ENCODE measurements around the gene GALNT9.

Gene GALNT9

DNA sequence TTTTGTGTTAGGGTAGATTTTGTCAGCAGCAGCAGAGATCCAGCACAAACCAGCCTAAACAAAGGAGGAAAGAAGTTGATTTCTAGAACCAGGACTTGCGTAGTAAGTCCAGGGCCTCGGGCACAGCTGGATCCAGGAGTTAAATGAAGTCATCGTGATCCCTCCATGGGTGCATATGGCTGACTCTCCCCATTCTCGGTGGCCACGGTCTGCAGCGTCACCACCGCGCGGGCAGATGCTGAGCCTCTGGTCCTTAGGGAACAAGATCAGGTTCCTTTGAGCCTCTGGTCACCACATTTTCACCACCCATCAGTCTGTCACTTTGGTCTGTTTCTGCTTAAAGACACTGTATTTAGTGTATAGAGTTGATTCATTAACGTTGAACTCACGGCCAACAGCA lies 14.8 kb upstream of the GALNT9 start:
- DNase-seq (ENCODE audit: low spot score): no peak

DNA sequence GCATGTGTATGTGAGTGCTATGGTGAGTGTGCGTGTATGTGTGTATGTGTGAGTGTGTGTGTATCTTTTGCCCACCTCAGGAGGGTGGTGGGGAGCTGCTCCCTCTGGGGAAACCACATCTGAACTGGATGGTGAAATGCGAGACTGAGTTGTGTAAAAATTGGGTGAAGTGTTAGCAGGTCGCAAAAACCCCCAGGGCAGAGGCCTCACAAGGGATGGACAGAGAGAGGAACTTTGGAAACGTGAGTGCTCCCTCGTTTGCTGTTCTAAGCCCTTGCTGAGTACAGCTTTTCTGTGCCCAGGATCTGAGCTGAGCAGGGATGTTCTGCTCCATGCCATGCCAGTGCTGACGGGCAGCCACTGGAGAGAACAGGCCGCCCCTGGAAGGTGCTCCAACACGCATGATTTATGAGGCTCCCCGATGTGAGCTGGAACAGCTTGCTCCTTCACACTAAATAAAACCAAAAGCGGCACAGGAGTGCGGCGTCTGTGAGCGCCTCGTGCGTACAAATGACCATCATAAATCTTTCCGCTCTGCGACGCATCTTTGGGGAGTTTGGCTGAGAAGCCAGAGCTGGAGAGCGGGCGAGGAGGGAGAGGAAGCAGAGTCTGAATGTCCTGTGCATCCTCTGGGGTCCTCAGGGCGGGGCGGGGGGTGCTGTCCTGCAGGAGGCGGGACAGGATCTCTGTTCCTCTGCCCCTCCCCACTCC lies 14.1 kb upstream of the GALNT9 start:
- DNase-seq (ENCODE audit: low spot score): no peak

DNA sequence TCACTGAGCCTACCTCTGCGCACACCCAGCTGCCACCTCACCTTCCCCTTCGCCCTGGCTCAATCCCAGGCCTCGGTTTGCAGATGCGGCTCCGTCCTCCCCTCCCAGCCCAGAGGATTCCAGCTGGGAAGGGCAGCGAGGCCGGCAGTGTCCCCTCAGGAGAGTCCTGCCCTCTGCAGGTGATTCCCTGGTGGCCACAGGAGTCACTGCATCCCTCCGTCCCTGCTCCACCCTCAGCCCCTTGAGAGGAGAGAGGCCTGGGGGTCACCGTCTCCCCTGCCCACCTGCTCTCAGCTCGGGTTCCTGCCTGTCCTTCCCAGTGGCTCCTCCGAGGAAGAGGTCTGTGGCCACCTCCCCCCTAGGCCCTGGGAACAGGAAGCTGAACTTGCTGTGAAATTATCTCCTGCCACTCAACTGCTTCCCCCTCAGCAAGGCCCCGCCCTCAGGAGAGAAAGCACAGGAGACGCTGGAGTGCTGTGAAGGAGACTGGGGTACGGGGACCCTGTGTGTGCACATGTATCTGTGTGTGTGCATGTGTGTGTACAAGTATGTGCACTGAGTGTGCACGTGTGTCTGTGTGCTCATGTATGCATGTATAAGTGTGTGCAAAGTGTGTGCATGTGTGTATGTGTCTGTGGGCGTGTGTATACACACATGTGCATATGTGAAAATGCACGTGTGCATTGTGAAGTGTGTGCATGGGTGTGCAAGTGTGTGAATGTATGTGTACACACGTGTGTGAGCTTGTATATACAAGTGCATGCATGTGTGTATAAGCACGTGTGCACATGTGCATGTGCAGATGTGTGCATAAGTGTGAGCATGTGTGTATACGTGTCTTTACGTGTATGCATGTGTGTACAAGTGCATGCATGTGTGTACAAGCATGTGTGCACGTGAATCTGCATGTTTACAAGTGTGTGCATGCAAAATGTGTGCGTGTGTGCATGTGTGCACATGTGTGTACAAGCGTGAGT lies 13.2 kb upstream of the GALNT9 start:
- DNase-seq (ENCODE audit: low spot score): no peak

DNA sequence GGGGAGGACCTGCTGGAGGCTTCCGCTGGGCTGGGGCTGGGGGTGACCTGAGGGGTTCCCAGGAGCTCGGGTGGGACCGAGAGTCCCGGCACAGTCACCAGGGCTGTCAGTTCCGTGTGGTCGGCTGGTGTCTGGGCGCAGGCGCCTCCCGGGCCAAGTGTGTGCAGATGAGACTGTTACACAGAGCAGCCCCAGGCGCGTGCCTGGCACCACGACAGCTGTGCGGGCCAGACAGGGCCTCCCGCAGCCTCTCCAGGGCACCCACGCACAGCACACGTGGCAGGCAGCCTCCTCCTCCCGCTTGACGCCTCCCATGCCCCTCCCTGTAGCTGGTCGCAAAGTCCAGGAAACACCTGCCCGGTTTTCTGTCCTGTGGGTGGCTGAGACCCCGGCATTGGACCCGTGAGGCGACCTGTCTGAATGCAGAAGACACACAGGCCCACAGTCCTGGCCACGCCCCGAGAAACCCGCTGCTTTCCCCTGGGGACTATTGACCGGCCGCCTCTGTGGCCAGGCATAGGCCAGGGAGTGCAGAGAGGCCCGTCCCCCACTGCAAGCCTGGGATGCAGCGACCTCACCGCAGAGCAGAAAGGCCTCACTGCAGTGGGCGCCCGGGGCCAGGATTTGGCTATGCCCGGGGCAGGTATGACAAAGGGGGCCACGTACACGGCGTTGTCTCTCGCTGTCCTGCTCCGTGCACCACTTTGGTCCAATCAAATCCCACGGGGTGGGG lies 12.1 kb upstream of the GALNT9 start:
- DNase-seq (ENCODE audit: low spot score): no peak

DNA sequence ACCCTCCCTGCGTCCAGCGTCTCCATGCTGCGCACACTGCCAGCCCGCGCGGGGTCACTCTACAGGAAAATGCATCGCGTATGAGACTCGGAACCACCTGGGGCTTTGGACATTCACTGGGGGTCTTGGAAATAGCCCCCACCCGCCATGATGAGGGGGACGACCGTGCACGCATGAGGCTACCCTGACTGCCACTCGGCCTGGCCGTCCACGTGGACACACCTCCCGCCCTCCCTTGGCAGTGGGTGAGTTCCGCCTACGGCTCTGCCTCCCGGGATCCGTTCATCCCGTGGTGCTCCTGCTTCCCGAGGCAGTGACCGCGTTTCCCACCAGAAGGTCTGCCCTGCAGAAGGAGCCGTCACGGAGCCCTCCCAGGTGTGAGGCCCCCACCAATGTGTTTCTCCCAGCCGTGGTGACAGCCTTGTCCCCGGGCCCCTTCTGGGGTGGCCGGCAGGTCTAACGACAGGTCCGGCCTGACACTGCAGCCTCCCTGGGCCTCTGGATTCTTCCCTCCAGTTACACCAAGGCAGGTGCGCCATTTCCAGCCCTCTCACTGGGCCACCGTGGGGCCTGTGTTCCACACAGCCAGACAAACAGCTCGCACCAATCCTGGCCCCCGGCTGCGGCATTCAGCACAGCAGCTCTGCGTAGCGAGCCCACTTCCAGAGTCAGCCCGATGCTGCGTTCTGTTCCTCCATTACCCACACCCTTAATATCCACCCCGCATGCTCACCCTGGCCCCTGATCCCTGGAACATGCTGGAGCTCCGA lies 11.1 kb upstream of the GALNT9 start:
- DNase-seq (ENCODE audit: low spot score): no peak

- DNase-seq (ENCODE audit: low spot score): no peak
Measured at GRCh38 chr12:132339856-132340255, 10.5 kb upstream of the GALNT9 start.

DNA sequence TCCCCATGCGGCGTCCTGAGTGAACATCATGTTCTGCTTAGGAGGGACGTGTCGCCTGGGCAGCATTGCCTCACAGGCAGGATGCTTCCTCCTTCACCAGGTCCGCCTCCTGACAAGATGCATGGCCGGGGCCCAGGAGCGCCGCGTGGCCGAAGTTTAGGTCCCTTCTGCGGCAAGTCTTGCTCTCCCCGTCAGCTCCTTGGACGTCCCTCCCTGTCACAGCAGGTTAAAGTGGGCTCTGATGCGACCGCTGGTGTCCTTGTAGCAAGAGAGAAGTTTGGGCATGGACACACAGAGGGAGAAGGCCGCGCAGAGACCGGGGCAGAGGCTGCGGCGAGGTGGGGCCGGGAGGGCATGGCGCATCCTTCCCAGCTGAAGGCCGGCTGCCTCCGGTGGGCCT lies 9.4 kb upstream of the GALNT9 start:
- DNase-seq (ENCODE audit: low spot score): no peak

DNA sequence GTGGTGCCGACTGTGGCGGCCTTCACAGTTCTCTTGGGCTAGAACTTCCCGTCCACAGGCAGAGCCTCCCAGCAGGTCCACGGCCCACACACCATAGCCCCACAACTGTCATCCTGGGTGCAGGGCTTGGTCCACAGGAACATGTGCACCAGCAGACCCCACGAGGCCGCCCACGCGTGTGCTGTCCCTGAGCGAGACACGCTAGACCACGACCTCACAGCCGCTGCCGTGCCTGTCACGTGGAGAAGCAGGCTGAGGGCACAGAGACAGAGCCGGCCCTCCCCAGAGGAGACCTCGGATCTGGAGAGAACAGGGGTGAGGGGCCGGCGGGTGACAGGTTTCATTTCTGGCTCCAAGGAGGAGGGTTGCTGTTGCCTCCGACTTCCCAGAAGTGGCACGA lies 8.9 kb upstream of the GALNT9 start:
- no peak for DNase-seq (ENCODE audit: low spot score)

- DNase-seq (ENCODE audit: low spot score): no peak
Measured at GRCh38 chr12:132337557-132337956, 8.2 kb upstream of the GALNT9 start.

GRCh38 chr12:132336451-132337413 lies 7.3 kb upstream of the GALNT9 start:
- DNase-seq (ENCODE audit: low spot score): no peak

GRCh38 chr12:132335179-132335756 lies 5.9 kb upstream of the GALNT9 start:
- no peak for DNase-seq (ENCODE audit: low spot score)

DNA sequence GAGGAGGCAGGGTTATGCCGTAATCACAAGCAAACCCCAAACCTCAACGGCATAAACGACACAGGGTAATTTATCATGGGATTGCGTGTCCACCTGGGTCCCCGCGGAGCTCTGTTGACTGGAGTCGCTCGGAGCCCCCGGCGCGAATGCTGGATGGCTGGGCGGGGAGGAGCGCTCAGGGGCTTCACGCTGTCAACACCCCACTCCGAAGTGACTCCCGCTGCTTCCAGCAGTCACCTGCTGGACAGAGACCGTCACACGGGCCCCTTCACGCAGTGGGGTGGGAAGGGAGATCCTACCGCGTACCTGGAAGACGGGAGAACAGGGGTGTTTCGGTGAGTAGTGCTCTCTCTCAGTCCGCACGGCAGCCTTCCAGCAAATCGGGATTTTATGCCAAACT lies 4.4 kb upstream of the GALNT9 start:
- no peak for DNase-seq (ENCODE audit: low spot score)

DNA sequence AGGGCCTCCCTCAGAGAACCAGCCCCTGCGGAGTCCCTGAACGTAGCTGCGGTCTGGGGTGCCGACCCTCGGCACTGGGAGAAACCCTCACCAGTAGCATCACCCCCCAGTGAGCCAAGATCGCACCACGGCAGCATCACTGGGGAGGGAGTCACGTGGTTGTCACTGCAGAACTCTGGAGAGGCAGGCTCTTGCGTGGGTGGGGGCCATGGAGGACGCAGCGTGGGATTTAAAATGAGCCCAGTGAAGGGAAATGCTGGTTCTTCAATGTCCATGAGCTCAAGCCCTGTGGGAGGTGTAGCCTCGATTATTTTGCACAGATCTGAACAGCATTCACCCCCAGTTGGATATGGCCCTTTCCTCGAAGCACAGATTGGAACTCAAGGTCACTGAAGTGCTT lies 3.9 kb upstream of the GALNT9 start:
- no peak for DNase-seq (ENCODE audit: low spot score)

- no peak for DNase-seq (ENCODE audit: low spot score)
Measured at GRCh38 chr12:132330549-132330881, 1.1 kb upstream of the GALNT9 start.

DNA sequence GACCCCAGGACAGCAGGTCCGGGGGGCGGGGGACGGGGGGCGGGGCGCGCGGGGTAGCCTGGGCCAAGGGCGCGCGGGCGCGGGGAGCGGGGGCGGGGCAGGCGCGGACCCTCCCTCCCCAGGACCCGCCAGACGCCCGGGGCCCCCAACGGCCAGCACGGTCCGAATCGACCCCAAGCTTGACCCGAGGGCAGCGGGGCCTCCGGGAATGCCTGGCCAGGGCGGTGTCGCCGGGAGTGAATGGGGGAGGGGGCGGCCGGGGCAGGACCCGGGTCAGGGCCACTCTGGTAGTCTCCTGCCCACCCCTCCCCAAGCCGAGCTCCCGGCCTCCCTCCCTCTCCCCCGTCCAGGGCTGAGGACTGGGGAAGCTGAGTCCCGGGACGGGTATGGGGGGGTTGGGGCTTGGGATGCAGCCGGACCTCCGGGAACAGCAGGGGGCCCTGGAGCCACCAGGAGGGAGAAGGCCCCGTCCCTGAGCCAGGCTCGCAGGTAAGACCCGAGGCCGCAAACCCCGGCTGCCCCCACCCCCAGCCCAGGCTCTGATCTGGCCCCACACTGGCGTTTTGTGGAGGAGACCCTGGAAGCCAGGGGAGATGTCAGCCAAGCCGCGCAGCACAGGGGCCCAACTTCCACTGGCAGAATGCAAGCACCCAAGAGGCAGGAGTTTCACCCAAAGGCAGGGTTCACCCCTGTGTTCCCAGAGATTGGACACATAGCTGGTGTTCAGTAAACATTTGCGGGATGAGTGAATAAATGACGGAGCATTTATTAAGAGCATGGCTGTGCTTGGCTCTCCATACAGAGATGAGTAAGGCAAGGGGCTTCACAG lies 545 bp upstream of the GALNT9 start:
- DNase-seq (ENCODE audit: low spot score): no peak

DNA sequence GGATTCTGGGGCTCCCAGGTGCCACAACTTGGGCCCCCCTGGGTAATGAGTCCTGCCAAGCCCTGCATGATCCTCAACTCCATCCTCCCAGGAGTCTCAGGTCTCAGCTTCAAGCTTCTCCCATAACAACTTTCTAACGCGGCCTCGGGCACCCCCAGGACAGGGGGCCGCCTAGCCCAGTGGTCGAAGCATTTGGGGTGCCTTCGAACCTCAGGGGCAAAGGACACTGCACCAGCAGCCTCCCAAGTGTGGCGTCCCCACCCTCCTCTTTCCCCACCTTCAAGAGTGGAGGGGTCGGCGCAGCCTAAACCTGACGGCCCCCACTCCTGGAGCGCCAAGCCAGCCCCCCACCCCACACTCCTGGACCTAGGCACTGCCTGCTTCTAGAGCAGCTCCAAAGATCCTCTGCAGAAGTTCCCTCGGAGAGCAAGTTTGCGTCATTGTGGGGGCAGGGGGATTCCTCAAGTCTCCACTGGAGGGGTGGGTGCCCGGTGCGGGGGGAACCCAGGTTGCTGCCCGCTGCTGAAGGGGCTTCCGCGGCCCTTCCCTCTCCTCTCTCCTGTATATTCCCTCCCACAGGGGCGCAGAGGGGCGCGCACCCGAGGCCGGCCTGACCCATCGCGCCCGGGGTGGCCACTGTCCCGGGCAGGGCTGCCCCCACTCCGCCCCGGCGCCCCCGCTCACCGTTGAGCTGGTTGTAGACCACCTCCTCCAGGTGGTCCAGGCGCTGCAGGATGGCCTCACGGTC lies 933 bp downstream of the GALNT9 start:
- no peak for DNase-seq (ENCODE audit: low spot score)

- peak; percentile 91 for DNase-seq (ENCODE audit: low spot score)
Measured at GRCh38 chr12:132327336-132328171, 1.8 kb downstream of the GALNT9 start.

GRCh38 chr12:132326646-132327045 lies 2.7 kb downstream of the GALNT9 start:
- DNase-seq (ENCODE audit: low spot score): no peak

Measured in kidney capillary endothelial cell (primary cell).